ENCODE data around the gene GTF2H4.

GTF2H4 gene

GRCh38 chr6:30876039-30876730 lies 31.8 kb upstream of the GTF2H4 start:
- Histone ChIP-seq H3K4me3 (no peak overlapping the region), H3K9me3 (no peaks in the 10 kb centered on the region), H3K36me3 (no peaks in the 10 kb centered on the region), H3K4me1 (peaks cover 0 to 26% (median 12%) of the 10 kb centered on the region in 4 donors), H3K27me3 (no peaks in the 10 kb centered on the region), H3K27ac (peak overlapping the region; percentile 71 to 85)
- peak in 1 of 2 donors; percentile 62 for DNase-seq
- no peak for TF ChIP-seq CTCF (IDR thresholded peaks at IDR 0.05)
- intact Hi-C loops (cut with DNase I; ENCODE audit: low total_unique reads) = loop anchor here (5.0 kb wide), 1 partner anchor 194 kb away; no protein-coding TSS in a partner anchor

GRCh38 chr6:30877419-30878262 lies 30.4 kb upstream of the GTF2H4 start:
- TF ChIP-seq CTCF (IDR thresholded peaks at IDR 0.05) = peak; percentile 87 to 95
- no peaks in the 10 kb centered on the region for H3K36me3 ChIP-seq
- no peaks in the 10 kb centered on the region for H3K27me3 ChIP-seq
- peak; percentile 94 to 95 for DNase-seq
- H3K27ac ChIP-seq = peak overlapping the region; percentile 71 to 85
- H3K4me1 ChIP-seq = peaks cover 0 to 39% (median 15%) of the 10 kb centered on the region in 4 donors
- intact Hi-C loops (cut with DNase I; ENCODE audit: low total_unique reads) = loop anchor here (5.0 kb wide), 1 partner anchor 195 kb away; no protein-coding TSS in a partner anchor
- no peaks in the 10 kb centered on the region for H3K9me3 ChIP-seq
- H3K4me3 ChIP-seq = peak overlapping the region; percentile 44 to 46

GRCh38 chr6:30879684-30880427 lies 28.2 kb upstream of the GTF2H4 start:
- Histone ChIP-seq H3K4me1 (peaks cover 0 to 57% (median 29%) of the 10 kb centered on the region in 4 donors), H3K36me3 (no peaks in the 10 kb centered on the region), H3K27me3 (no peaks in the 10 kb centered on the region), H3K27ac (no peak overlapping the region), H3K9me3 (no peaks in the 10 kb centered on the region), H3K4me3 (no peak overlapping the region)
- TF ChIP-seq CTCF (IDR thresholded peaks at IDR 0.05) = no peak
- DNase-seq = no peak
- intact Hi-C loops (cut with DNase I; ENCODE audit: low total_unique reads) = loop anchor here (5.0 kb wide), 3 partner anchors 53 to 198 kb away; partner anchors contain the start of genes FLOT1 and IER3

- Histone ChIP-seq H3K4me3 (no peak overlapping the region), H3K9me3 (no peaks in the 10 kb centered on the region), H3K27me3 (no peaks in the 10 kb centered on the region), H3K36me3 (no peaks in the 10 kb centered on the region), H3K27ac (no peak overlapping the region), H3K4me1 (peaks cover 0 to 66% (median 38%) of the 10 kb centered on the region in 4 donors)
- no peak for TF ChIP-seq CTCF (IDR thresholded peaks at IDR 0.05)
- DNase-seq = no peak
- intact Hi-C loops (cut with DNase I; ENCODE audit: low total_unique reads) = loop anchor here (5.0 kb wide), 2 partner anchors 53 to 138 kb away; partner anchors contain the start of genes FLOT1 and IER3
Measured at GRCh38 chr6:30880698-30881252, 27.2 kb upstream of the GTF2H4 start.
